ENCODE data around the gene GAS7.
"Not testable (repeated sequence)": the region's sequence is repeated elsewhere in the genome, so short reads cannot be mapped to it uniquely, and the experiment has no call there.

Gene GAS7

DNA sequence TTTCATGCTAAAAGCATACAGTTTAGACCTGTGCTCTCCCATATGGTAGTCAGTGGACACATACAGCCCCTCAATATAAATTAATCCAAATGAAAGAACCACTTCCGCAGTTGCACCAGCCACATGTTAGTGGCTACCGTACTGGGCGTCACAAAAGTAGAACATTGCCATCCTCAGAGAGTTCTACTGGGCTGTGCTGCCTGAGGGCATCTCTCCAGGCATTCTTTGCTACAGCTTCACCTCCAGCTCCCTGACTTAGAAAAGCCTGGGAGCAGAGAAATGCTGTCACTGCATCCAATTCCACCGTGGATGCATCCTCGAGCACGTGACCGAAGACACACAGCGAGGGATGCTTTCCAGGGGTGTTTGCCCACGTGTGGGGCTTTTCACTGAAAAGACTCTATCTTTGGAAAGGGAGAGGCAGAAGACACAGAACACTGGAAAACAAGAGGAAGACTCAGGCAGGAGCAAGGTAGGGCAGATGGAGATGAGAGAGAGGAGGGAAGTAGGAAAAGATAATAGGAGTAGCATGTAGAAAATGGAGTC, 86.4 kb downstream of the GAS7 start:
- no peak for DNase-seq (ENCODE audit: low spot score)

DNA sequence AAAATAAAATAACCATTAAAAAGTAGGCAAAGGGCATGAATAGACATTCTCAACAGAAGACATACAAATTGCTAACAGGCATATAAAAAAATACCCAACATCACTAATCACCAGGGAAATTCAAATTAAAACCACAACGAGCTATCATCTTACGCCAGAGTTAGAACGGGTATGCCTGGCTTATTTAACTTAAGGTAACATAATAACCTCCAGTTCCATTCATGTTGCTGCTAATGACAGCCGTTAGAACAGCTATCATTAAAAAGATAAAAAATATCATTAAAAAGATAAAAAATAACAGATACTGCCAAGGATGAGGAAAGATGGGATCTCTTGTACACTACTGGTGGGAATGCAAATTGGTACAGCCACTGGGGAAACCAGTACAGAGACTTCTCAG, 89.3 kb downstream of the GAS7 start:
- DNase-seq (ENCODE audit: low spot score) = no peak

DNA sequence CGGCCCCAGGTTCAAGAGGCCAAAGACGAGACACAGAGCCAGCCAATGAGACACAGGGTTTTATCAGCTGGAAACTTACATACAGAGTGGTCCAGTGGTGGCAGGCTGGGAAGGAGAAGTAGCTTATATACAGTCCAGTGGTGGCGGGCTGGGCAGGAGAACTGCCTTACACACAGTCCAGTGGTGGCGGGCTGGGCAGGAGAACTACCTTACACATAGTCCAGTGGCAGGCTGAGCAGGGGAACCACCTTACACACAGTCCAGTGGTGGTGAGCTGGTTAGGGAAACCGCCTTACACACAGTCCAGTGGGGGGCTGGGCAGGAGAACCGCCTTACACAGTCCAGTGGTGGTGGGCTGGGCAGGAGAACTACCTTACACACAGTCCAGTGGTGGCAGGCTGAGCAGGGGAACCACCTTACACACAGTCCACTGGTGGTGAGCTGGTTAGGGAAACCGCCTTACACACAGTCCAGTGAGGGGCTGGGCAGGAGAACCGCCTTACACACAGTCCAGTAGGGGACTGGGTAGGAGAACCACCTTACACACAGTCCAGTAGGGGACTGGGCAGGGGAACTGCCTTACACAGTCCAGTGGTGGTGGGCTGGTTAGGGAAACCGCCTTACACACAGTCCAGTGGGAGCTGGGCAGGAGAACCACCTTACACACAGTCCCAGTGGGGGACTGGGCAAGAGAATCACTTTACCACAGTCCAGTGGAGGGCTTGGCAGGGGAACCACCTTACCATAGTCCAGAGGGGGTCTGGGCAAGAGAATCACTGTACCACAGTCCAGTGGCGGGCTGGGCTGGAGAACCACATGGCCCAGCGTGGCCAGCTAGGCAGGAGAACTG, 90.9 kb downstream of the GAS7 start:
- no peak for DNase-seq (ENCODE audit: low spot score)

DNA sequence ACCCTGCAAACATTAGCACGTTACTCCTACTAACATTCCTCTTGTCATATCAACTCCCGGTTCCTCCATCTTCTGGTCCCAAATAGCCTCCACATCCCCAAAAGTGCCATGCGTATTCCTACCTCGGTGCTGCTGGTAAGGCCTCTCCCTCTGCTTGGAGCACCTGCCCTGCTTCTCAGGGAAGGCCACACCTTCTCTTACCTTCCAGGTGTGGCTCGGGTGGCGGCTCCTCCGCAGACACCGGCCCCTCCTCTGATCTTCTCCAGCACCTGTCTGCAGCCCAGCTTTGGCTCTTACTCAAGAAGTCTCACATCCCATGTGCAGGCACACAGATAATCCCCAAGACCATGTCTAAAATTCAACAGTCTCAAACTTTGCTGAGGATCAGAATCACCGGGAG, 92.3 kb downstream of the GAS7 start:
- DNase-seq (ENCODE audit: low spot score) = no peak

- no peak for DNase-seq (ENCODE audit: low spot score)
Observed at GRCh38 chr17:10105513-10106001, 92.8 kb downstream of the GAS7 start.

DNA sequence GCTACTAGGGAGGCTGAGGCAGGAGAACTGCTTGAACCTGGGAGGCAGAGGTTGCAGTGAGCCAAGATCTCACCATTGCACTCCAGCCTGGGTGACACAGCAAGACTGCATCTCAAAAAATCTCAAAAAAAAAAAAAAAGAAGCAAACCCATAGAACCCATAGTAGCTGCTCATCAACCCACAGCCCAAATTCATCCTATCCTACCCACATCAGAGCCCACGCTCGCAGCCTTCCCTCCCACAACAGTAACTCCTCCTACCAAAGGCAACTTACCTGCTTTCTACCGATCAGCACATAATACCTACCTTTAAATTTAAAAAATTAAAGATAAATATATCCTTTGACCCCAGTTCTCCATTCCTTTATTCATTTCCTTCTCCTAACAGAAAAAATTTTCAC, 94.7 kb downstream of the GAS7 start:
- no peak for DNase-seq (ENCODE audit: low spot score)

- DNase-seq (ENCODE audit: low spot score) = no peak
Observed at GRCh38 chr17:10102817-10103216, 95.6 kb downstream of the GAS7 start.

DNA sequence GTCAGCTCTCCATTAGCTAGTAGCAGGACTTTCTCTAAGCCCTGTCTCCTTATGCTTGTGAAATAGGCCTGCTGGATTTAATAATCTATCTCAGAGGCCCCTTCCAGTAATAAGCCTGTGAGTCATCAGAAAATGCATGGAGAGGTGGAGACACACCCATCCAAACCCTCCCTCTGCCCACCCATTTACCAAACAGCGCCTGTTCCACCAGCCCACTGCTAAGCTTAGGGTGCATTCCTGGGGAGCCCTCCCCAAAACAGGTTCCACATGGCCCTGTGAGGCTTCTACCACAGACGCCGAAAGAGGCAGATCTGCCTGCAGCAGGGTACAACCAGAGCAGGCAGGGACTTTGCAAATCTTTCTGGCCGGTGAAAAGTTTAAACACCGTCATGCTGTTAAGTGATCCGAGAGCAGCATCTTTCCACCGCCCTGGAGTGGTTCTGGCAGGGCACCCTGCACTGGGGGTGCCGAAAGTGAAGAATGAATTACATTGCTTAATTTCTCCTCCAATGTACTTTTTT, 99.3 kb downstream of the GAS7 start:
- no peak for DNase-seq (ENCODE audit: low spot score)

- no peak for DNase-seq (ENCODE audit: low spot score)
Observed at GRCh38 chr17:10096596-10096995, 101.8 kb downstream of the GAS7 start.

DNA sequence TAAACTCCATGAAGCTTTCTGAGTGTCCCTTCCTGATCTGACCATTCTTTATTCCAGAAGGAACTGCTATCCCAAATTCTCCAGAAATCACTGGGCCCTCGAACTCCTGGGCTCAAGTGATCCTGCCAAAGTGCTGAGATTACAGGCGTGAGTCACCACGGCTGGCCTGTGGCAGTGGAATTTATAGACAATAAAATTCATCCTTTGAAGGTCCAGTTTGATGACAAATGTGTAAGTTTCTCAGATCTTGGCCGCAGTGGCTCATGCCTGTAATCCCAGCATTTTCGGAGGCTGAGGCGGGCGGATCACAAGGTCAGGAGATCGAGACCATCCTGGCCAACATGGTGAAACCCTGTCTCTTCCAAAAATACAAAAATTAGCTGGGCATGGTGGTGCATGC, 103.1 kb downstream of the GAS7 start:
- not testable (repeated sequence) for DNase-seq (ENCODE audit: low spot score)

- DNase-seq (ENCODE audit: low spot score) = no peak
Observed at GRCh38 chr17:10094797-10095196, 103.6 kb downstream of the GAS7 start.

DNA sequence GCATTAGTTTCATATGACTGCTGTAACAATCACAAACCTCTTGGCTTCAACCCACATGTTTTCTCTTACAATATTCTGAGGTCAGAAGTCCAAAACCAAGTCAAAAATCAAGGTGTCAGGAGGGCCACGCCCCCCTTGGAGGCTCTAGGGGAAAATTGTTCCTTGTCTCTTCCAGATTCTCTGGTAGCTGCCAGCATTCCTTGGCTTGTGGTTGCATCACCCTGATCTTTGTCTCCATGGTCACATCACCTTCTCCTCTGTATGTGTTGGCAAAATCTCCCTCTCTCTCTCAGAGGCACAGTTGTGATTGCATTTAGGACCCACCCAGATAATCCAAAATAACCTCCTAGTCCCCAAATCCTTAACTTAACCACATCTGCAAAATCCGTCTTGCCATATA, 105.8 kb downstream of the GAS7 start:
- no peak for DNase-seq (ENCODE audit: low spot score)

DNA sequence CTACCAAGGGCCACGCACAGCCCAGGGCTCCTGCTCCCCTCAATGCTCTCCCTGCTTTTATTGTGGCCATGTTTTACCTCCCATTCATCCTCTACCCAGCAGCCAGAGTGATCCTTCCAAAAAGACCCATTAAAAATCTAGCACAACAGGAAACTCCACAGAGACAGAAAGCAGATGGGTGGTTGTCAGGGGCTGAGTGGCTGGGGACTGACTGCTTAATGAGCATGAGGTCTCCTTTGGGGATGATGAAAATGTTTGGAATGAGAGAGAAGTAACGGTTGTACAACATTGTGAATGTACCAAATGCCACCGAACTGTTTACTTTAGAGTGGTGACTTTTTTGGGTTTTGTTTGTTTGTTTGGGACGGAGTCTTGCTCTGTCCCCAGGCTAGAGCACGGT, 107.4 kb downstream of the GAS7 start:
- no peak for DNase-seq (ENCODE audit: low spot score)

DNA sequence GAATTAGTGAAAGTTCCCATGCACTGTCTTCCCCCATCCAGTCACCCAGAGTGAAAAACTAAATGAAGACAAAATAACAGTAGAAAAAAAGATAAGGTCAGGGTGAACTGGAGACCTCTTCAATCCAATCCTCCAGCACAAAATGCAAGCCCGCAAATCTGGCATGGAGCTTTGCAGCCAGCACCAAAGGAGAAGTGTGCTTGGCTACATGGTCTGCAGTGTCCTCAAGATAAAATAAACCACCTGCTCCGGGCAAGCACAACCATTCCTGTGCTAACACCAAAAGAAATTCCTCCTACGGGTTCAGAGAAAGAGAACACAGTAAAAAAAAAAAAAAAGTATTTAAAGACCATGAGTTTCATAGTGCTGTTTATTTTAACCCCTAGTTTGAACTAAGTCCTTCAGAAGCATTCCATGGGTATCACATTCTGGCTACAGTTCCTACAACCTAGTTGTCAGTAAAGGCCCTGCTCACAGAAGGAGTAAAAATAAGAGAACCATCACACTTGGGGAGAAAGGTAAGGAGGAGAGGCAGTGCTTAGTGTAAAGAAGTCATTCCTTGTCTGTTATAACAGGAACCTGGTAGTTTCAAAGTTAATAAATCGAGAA, 109.1 kb downstream of the GAS7 start:
- DNase-seq (ENCODE audit: low spot score) = no peak

GRCh38 chr17:10088444-10088843, 110.0 kb downstream of the GAS7 start:
- DNase-seq (ENCODE audit: low spot score) = no peak

GRCh38 chr17:10087355-10087754, 111.1 kb downstream of the GAS7 start:
- no peak for DNase-seq (ENCODE audit: low spot score)

GRCh38 chr17:10083864-10084263, 114.5 kb downstream of the GAS7 start:
- no peak for DNase-seq (ENCODE audit: low spot score)

- no peak for DNase-seq (ENCODE audit: low spot score)
Observed at GRCh38 chr17:10082795-10083194, 115.6 kb downstream of the GAS7 start.

GRCh38 chr17:10081571-10082169, 116.7 kb downstream of the GAS7 start:
- DNase-seq (ENCODE audit: low spot score) = no peak

DNA sequence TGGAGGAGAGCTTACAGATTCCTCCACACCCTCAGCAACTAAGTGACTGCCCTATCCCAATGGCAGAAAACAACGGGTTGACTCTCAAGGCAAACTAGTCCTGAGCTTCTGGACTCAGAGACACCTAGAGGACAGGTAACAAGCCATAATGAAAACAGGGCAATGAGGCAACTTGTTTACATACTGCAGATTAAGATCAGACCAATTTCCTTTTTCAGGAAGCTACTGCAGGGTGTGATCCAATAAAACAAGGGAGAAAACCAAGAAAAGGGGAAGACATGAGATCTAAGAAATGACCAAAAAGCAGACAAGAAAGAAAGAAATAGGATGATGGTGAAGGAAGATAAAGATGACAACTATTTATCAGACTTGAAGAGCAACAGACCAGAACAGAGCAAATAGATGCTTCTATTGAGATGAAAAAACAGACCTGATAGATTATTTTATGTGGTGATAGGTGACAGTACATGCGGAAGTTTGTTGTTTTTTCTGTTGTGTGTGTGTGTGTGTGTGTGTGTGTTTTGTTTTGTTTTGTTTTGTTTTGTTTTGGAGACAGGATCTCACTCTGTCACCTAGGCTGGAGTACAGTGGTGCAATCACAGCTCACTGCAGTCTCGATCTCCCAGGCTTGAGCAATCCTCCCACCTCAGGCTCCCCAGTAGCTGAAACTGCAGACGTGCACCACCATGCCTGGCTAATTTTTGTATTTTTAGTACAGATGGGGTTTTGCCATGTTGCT, 120.7 kb downstream of the GAS7 start:
- DNase-seq (ENCODE audit: low spot score) = no peak

GRCh38 chr17:10075919-10076318, 122.5 kb downstream of the GAS7 start:
- no peak for DNase-seq (ENCODE audit: low spot score)

DNA sequence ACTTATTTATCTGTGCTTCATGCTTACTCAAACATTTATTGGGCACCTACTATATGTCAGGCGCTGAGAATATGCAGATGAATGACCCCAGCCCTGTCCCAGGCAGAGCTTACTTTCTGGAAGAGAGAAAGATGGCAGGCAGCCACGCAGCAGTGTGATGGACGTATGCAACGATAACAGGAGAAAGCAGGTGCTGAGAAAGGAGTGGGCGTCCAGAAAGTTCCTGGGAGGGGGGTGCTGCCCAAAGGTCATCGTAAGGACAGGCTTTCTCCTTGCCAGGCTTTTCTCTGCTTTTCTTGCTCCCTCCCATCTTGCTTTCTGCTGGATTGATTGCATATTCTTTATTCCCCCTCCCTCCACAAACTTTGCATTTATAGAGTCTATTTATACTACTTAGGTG, 124.5 kb downstream of the GAS7 start:
- DNase-seq (ENCODE audit: low spot score) = no peak

All from hematopoietic multipotent progenitor cell treated with erythropoietin and hydrocortisone succinate and interleukin-3 and kit ligand, for 15 days (in vitro differentiated cells).